C4-2B (cell line): ENCODE measurements around the gene EFEMP1.

Experiments used
- ZFX ChIP-seq: fragments of 450-650 bp; IDR thresholded peaks from 2 replicates; pipeline ENCODE4 v1.6.1; 2017
- TF ChIP-seq, protein P1 (sequence below): fragments of 450-650 bp; conservative IDR thresholded peaks from 2 replicates; pipeline ENCODE4 v1.5.1; 2017; ENCODE audit warnings: mild to moderate bottlenecking

GRCh38 chr2:55877087-55877436 lies 46.5 kb downstream of the EFEMP1 start:
- TF ChIP-seq, protein P1, sequence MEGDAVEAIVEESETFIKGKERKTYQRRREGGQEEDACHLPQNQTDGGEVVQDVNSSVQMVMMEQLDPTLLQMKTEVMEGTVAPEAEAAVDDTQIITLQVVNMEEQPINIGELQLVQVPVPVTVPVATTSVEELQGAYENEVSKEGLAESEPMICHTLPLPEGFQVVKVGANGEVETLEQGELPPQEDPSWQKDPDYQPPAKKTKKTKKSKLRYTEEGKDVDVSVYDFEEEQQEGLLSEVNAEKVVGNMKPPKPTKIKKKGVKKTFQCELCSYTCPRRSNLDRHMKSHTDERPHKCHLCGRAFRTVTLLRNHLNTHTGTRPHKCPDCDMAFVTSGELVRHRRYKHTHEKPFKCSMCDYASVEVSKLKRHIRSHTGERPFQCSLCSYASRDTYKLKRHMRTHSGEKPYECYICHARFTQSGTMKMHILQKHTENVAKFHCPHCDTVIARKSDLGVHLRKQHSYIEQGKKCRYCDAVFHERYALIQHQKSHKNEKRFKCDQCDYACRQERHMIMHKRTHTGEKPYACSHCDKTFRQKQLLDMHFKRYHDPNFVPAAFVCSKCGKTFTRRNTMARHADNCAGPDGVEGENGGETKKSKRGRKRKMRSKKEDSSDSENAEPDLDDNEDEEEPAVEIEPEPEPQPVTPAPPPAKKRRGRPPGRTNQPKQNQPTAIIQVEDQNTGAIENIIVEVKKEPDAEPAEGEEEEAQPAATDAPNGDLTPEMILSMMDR: no peak
- TF ChIP-seq ZFX: no peak
